Astrocyte of the cerebellum (primary cell): Measurements from ENCODE around the gene CD52.

ENCODE experiments used
- DNase-seq: peaks from one replicate; pipeline ENCODE4 v3.0.0-alpha.2; 2011; ENCODE audit warnings: low read depth
- H3K4me3 ChIP-seq: 2 replicates; pipeline ENCODE4 v1.5.1; 2011; ENCODE audit warnings: mild to moderate bottlenecking, low read depth, low read length, moderate library complexity
- CTCF ChIP-seq: IDR thresholded peaks from 2 replicates; pipeline ENCODE4 v1.5.1; 2012; ENCODE audit warnings: low read length, low read depth, moderate library complexity, mild to moderate bottlenecking; ENCODE audit errors: missing control alignments
- in situ Hi-C: cut with HindIII; loops from 2 replicates; pipeline ENCODE4 v1.10.0; 2017; ENCODE audit warnings: low sequenced_read_pairs

The CD52 gene

GRCh38 chr1:26344147-26344920 lies 26.6 kb downstream of the CD52 start:
- no peak for DNase-seq
- no peak overlapping the region for H3K4me3 ChIP-seq
- in situ Hi-C loops = no loop called here
- no peak for TF ChIP-seq CTCF

GRCh38 chr1:26345718-26346117 lies 28.0 kb downstream of the CD52 start:
- in situ Hi-C loops = no loop called here
- no peak for DNase-seq
- no peak overlapping the region for H3K4me3 ChIP-seq
- no peak for TF ChIP-seq CTCF

- no peak for TF ChIP-seq CTCF
- no peak overlapping the region for H3K4me3 ChIP-seq
- in situ Hi-C loops = no loop called here
- DNase-seq = no peak
These were observed 28.7 kb downstream of the CD52 start for GRCh38 chr1:26346274-26347033.

- DNase-seq = no peak
- TF ChIP-seq CTCF = no peak
- no peak overlapping the region for H3K4me3 ChIP-seq
- in situ Hi-C loops = no loop called here
These were observed 31.6 kb downstream of the CD52 start for GRCh38 chr1:26349188-26349876.

- TF ChIP-seq CTCF = no peak
- in situ Hi-C loops = no loop called here
- no peak overlapping the region for H3K4me3 ChIP-seq
- no peak for DNase-seq
These were observed 32.1 kb downstream of the CD52 start for GRCh38 chr1:26349877-26350244.

- in situ Hi-C loops = no loop called here
- no peak overlapping the region for H3K4me3 ChIP-seq
- no peak for DNase-seq
- TF ChIP-seq CTCF = no peak
These were observed 32.6 kb downstream of the CD52 start for GRCh38 chr1:26350343-26350700.
